NCI-H446 (cell line): Measurements from ENCODE around the gene MACO1.

Source experiments
- DNase-seq, 2 experiments: peaks; one replicate each; lab custom pipeline; 2025; lab: John Stamatoyannopoulos, UW

The MACO1 gene

DNA sequence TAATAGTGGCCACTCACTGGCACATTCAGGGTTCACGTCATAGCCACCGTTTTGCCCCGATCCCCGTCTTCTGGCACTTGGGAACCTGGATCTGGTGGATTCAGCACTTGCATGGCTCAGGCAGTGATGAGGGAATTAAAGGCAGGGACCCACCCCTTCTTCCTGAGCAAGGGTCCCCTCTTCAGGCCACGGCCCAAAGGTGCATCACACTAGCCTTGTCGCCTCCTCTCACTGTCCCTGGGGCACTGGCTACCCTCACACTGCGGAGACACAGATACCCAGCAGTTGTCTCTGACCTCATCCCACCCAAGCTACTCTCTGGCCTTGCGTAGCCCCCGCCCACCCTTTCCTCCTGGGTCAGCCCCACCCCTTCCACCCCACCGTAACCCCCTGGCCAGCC lies 92.8 kb downstream of the MACO1 start:
- peak in 1 of 2 experiments; percentile 26 for DNase-seq

GRCh38 chr1:25524568-25525360 lies 94.1 kb downstream of the MACO1 start:
- DNase-seq, result no peak

- no peak for DNase-seq
Observed at GRCh38 chr1:25525361-25525688, 94.6 kb downstream of the MACO1 start.

GRCh38 chr1:25526753-25527152 lies 96.1 kb downstream of the MACO1 start:
- DNase-seq, result no peak

DNA sequence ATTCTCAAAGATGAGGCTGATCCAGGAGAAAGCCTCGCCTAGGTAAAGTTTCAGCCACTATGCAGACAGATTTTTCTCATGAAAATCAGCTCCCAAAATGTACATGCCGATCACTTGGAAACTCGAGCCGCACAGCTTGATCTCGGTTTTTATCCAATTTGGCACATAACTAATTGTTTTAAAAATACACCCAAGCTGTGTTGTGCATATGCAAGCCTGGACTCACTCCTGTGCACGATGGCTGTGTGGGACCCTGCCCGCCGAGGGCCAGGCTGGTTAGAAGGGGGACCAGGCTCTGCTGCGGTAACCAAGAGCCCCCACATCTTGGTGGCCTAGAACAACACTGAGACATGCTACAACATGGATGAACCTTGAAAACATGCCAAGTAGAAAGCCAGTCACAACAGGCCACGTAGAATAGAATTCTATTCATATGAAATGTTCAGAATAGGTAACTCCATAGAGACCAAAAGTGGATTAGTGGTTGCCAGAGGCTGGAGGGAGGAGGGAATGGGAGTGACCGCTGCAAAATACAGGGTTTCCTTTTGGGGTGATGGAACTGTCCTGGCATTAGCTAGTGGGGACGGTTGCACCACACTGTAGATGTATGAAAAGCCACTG lies 96.6 kb downstream of the MACO1 start:
- peak in 1 of 2 experiments; percentile 64 for DNase-seq

DNA sequence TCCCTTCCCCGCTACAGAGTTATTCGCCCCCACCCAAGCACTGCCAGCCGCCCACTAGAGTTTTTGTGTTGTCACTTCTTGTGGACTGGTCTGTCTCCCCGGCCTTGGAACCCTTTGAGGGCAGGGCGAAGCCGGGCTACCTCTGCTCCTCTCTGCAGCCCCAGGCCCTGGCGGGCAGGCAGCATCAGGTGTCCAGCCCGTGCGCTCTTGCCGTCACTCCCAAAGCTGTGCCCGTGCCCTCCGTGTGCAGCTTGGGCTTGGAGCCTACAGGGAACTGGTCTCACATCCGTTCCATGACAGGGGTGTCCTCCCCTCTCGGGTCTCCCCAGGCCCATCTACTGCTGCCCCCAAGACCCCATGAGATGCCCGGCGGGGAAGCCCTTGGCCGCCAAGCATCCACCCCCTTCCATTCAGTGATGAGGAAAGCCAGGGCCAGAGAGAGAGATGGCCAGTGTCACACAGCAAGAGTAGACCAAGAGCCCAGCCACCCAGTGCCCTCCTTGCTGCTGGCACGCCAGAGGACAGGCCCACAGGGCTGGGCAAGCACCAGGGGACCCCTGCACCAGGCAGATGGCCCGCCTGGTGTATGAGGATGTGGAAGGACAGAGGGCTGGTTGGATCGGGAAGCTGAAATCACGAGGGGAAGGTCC lies 97.4 kb downstream of the MACO1 start:
- DNase-seq, result no peak

DNA sequence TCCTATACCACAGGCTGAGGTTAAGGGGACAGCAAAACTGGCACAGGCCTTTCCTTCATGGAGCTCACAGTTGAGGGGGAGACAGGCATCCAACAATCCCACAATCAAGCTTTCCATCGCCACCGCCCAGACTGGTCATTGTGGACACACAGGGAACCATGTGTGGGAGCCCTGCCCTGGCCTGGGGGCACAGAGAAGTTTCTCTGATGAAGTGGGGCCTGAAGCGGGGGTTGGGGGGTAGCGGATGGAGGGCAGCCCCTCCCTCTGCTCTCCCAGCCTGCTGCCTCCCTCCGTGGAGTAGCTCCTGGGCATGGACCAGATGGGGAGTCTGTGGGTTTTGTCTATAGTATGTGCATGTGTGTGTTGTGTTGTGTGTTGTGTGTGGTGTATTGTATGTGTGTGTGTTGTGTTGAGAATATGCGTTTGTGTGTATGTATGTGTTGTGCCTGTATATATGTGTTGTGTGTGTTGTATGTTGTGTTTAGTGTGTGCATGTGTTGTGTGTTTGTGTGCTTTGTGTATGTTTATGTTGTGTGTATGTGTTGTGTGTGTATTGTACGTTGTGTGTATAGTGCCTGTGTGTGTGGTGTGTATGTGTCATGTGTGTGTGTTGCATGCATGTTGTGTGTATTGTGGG lies 98.3 kb downstream of the MACO1 start:
- no peak for DNase-seq

- no peak for DNase-seq
Observed at GRCh38 chr1:25529518-25530185, 99.0 kb downstream of the MACO1 start.

- no peak for DNase-seq
Observed at GRCh38 chr1:25530186-25531081, 99.7 kb downstream of the MACO1 start.

DNA sequence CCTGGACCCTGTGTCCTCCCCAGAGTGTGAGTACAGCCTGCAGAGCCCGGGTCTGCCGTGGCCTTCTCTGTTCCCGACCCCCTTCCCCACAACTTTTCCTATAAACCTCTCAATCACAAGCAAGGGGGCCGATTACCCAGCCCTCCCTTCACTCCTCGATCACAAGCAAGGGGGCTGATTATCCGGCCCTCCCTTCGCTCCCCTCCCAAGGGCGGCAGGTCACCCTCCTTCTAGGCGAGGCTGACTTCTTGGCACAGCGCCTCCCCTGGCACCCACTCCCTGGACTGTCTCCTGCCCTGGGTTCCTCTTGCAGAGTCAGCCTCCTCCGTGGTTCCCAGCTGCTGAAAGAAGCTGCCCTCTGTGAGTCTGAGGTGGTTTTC lies 100.4 kb downstream of the MACO1 start:
- no peak for DNase-seq

- no peak for DNase-seq
Observed at GRCh38 chr1:25532970-25533369, 102.3 kb downstream of the MACO1 start.

- no peak for DNase-seq
Observed at GRCh38 chr1:25533775-25534409, 103.2 kb downstream of the MACO1 start.

GRCh38 chr1:25534410-25534788 lies 103.7 kb downstream of the MACO1 start:
- peak; percentile 94 to 97 for DNase-seq

DNA sequence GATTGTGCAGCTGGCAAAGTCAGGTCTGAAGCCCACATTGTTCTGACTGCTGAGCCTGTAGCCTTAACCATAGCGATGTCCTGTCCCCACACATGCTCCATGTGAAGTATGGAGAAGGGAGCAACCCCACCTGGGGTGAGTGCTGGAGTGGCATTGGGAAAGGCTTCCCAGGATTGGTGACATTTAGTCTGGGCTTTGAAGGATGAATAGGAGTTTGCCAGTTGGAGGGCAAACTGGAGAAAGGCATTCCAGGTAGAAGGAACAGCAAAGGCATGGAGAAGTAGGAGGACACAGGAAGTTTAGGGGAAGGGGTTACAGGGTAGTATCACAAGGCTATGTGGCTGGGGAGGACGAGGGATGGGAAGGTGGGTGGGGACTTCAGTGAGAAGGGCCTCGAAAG lies 105.4 kb downstream of the MACO1 start:
- no peak for DNase-seq

- no peak for DNase-seq
Observed at GRCh38 chr1:25537153-25537831, 106.6 kb downstream of the MACO1 start.

- no peak for DNase-seq
Observed at GRCh38 chr1:25538191-25538767, 107.6 kb downstream of the MACO1 start.

DNA sequence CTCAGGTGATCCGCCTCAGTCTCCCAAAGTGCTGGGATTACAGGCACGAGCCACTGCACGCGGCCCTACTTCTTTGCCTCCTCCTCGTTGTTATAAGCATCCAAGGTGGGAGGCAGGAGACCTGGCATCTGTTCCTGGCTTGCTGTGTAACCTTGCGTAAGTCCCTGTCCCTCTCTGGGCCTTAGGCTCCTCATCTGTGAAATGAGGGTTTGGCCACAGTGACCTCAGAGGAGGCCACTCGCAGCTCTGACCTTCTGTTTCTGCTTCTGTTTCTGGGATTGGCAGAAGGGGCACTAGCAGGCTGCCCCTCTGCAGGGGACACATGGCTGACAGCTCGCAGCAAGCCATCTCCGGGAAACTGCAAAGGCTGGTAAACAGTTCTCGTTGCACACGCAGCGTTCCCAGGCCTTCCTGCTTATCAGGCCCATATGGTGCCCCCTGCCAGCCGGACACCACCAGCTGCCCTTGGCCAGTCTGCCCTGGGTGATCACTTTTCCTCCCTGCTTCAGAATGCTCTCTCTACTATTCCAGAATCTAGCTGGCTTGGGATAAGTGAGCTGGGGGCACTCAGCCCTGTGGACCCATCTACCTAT lies 110.1 kb downstream of the MACO1 start:
- DNase-seq, result peak in 1 of 2 experiments; percentile 20

DNA sequence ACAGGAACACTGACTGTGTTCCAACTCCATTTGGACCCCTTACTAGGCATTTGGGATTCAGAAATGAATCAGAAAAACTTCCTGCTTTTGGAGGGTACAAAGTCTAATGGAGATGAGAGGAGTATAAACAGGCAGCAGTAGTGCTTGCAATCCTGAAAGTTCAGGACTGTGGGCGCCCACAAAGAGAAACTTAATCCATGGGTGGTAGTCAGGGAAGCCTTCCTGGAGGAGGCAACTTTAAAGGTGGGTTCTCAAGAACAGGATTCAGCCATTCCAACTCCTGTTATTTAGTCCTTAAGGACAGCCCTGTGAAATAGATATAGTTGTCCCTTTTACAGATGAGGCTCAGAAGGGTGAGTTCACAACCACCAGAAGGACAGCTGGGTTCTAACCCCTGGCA lies 110.7 kb downstream of the MACO1 start:
- DNase-seq, result no peak

DNA sequence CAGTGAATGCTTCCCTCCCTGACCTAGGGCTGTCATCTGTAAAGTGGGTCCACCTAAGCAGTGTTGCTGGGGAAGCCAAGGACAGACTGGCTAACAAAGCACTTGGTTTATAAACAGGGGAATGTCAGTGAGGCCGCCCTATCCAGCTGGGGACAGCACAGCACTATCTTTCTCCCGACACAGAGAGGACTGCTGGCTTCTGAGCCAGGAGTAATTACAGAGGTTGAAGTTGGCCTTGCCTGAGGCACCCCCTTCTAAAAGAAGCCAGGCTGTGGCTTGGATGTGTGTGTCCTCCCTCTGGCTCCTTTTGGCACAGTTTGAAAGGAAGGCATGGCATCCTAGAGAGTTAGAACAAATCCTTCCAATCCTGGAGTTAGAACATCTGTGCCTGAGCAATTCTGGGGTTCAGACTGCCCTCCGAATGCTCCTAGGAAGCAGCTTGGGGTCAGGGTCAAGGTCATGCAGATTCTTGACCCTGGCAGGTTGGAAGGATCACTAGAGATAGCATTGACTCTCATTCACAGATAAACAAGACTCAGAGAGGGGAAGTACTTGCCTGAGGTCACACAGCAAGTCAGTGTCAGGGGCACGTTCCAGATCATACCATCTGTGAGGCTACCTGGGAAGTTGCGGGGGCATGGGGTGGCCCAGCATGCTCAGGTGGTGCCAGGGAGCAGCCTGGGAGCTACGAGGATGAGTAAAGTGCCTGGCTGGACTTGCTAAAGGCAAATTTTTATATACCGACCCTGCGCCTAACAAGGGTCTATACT lies 111.4 kb downstream of the MACO1 start:
- DNase-seq, result peak in 1 of 2 experiments; percentile 27
